HG02763 (cell line): ENCODE data around the gene FAM240A.

Source experiments
- ATAC-seq: cut with Tn5 transposase; IDR thresholded peaks from one replicate; pipeline ENCODE4 v1.9.1; 2021; ENCODE audit warnings: mild to moderate bottlenecking, moderate library complexity; ENCODE audit not compliant: unreplicated experiment

The FAM240A gene

DNA sequence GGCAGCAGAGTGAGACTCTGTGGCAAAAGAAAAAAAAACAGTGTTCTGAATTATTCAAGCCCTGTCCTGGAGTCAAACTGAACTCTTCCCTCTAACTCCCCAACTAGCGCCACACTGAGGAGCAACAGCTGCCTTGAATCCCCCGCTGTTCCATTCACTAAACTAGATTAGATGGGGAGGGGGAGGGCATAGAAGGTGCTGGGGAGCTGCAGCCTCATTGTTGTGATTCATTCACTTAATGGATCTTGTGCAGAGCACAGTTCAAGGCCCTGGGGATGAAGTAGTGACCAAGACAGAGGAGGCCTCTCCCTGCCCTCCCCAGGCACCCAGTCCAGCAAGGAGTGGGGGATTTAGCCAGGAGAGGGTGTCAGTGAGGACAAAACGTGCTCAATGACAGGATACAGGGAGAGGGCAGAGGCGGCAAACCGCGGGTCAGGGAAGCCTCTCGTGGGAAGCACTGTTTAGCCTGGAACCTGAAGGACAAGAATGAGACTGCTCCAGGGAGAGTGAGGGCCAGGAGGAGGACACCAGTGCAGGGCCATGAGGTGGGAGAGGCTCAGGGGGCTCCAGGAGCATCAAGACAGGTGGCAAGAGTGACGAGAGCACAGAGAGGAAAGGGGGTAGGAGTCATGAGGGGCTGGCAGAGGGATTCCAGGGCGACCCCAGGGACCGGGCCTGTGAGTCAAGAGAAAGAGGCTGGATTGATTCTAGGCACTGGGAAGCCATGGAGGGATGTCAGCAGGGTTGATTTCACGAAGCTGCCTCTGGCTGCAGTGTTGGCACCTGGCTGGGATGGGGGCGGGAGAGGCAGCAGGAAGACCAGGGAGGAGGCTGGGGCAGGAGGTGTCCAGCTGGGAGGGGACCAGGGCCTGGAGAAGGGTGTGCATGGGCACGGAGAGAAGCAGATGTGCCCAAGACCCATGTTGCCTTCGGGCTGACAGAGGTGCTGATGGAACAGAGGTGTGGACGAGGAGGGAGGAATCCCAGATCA, 49.7 kb downstream of the FAM240A start:
- ATAC-seq: no peak

- no peak for ATAC-seq
Observed at GRCh38 chr3:46662771-46663551, 50.6 kb downstream of the FAM240A start.

GRCh38 chr3:46663591-46664135, 51.3 kb downstream of the FAM240A start:
- ATAC-seq: no peak

DNA sequence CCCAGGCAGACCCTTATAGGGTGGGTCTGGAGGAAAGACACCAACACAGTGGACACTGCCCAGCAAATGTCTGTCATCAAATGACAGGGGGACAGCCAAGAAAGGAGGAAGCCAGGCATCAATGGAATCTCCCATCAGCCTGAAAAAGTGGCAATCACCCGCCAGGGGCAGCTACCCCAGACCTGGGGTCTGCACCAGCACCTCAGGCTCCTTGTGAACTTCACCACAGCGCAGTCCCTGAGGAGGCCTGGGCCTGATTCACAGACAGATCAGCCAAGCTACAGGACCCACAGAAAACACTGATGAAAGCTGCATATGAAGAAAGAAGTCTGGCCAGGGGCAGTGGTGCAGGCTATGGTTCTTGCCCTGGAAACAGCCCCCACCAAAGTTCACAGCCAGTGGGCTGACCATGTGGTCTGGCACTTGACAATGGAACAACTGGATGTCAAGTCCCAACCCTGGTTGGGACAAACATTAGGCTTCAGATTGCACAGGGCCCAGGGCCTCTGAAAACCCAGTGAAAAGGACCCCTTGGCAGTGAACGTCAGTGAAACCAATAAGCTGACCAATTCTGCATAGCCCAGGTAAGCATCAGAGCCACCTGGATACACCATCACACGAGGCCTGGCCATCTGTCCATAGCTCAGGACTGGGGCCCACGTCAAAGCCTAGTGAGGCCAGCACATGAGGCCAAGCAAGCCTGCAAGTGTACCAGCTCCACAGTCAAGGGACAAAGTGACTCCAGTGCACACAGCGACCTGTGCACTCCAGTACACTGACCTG, 52.1 kb downstream of the FAM240A start:
- no peak for ATAC-seq

GRCh38 chr3:46664971-46665762, 52.8 kb downstream of the FAM240A start:
- no peak for ATAC-seq

DNA sequence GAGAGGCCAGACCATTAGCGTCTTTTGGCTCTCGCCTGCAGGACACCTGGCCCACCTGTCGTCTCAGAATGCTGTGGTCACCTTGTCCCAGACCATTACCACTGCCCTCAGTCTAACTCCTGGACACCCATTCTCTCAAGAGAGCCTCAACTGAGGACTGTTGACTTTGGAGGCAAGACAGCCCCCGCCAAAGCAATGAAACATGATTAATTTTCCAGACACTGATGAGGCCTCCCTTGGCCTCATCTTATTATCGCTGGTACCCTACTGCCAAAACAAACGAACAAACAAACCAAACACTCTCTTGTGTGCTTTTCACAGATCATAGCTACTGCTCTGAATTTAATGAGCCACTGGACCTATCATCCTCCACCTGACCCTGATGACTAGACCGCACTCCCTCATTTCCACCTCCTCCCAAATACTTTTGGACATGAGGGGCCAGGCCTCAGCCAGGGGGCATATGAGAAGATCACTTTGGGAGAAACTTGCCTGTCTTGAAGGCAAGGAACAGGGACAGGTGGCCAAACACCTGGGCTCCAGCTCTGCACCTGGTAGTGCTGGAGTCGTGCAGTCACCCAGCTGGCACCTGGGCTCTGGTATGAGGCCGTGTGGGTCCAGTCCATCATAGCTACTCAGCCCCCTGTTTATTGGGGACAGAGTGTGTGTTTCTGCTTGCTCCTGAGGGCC, 53.6 kb downstream of the FAM240A start:
- no peak for ATAC-seq

DNA sequence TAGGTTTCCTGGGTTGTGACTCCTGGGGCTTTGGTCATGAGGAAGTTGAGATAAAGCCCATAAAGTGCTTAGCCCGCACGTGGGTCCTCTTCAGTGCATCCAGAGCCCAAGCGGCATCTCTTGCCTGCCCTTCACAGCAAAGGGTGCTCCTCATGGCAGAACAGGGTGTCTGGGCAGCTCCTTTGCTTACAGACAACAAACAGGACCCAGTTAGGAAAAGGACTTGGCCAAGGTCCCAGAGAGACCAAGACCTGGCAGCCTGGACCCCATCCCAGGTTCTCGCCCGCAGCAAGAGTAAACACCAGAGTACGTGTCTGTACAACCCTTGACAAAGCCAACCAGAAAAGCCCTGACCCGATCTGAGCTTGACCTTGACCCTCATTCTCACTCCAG, 54.1 kb downstream of the FAM240A start:
- no peak for ATAC-seq

GRCh38 chr3:46667061-46667621, 54.8 kb downstream of the FAM240A start:
- ATAC-seq: no peak

DNA sequence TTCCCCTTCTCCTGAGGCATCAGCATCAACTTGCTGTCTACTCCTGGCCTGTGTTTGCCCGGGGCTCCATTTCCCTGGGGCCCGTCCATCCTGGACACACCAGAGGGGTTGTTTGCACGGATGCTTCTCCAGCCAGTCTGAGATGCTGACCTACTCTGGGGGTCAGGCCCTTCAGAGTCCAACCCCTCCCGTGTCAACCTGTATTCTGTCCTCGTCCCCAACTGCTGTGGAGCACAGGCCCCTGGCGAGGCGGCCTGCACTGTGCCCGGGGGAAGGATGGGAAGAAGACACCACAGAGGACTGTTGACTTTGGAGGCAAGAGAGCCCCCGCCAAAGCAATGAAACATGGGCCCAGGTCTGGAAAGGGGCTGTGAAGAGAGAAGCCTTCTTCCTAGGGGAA, 55.3 kb downstream of the FAM240A start:
- ATAC-seq: no peak

GRCh38 chr3:46668116-46668515, 55.8 kb downstream of the FAM240A start:
- no peak for ATAC-seq

DNA sequence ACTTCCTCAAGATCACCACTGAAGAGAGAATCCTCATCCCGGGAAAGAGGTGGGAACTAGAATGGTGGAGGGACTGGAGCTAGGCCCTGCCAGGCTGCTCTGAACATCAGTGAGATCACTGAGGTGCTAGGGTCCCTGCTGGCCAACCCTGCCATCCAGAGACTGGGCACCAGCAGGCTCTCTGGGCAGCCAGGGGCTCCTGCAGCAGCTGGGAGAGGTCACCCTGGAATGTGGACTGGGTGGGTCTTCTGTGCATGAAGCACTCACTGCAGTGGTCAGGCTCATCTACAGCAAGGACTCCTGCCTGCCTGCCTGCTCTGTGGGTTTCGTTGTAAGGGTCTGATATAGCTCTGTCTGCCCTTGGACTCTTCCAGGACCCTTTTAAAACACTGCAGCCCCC, 56.3 kb downstream of the FAM240A start:
- ATAC-seq: no peak

- ATAC-seq: no peak
Observed at GRCh38 chr3:46669191-46669999, 57.1 kb downstream of the FAM240A start.

- no peak for ATAC-seq
Observed at GRCh38 chr3:46670000-46670890, 57.9 kb downstream of the FAM240A start.

DNA sequence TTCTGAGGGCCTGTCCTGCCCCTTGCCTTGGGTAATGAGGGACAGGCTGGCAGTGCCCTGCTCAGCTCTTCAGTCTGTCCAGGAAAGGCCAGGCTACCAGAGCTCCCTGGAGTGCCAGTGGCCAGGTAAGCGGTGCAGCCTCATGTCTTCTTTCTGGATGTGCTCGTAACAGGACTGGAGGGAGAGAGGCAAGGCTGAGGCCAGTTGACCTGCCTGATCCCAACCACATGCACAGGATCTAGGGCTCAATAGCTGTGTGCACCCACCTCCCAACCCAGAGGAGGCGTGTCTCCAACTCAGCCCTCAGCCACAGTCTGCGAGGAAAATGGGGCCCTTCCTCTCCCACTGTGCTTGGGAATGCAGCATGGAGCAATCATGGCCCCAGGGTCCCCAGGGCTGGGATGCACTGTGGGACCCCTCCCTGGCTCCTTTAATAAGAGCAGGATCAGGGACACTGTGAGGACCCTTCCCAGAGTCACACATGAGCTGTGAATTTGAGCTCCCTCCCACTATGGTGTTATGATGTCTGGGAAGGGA, 58.6 kb downstream of the FAM240A start:
- ATAC-seq: no peak

DNA sequence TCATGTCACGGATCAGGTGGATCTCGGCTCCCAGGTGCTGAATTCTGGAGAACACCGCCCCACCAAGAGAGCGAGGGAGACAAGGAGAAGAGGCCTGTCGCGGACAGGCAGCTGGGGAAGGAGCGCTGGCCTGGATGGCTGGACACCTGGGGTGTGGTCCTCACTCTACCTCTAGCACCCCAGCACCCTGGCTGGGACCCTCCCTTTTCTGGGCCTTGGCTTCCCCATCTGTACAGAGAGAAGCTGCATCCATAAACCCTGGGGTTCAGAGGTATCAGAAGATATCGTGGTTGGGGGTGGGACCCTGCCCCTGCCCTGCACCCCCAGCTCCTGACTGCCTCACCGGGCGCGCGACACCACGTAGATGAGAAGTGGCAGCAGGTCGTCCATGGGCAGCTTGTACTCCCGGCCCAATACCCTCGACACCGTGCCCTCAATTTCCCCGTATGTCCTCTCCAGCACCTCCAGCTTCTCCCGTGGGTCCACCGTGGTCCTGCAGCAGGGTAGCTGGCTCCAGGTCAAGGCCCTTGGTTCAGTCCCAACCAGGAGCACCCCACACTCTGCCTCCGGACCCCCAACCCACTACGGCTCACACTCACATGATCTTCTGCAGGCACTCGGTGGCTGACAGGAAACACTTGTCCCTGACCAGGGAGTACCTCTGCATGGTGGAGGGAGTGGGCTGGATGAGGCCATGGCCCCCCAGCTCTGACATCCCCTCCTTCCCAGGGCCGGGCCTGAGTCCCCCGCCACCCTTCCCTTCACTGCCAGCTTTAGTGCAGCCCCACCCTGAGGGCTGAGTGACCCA, 59.4 kb downstream of the FAM240A start:
- ATAC-seq: no peak

- no peak for ATAC-seq
Observed at GRCh38 chr3:46672349-46672695, 60.0 kb downstream of the FAM240A start.
